Activated CD8-positive, alpha-beta memory T cell treated with anti-CD3 and anti-CD28 coated beads for 1 hour (primary cell): ENCODE results near the gene TBCCD1.
A peak's percentile ranks its signal among the peaks of the same experiment; 100 is the strongest.

ENCODE experiments used
- DNase-seq, 2 donors: peaks; one replicate each; pipeline ENCODE4 v3.0.0-alpha.2; 2020; ENCODE audit warnings: low read depth in 1 of 2; ENCODE audit errors: extremely low read depth in 1 of 2

Gene TBCCD1, protein sequence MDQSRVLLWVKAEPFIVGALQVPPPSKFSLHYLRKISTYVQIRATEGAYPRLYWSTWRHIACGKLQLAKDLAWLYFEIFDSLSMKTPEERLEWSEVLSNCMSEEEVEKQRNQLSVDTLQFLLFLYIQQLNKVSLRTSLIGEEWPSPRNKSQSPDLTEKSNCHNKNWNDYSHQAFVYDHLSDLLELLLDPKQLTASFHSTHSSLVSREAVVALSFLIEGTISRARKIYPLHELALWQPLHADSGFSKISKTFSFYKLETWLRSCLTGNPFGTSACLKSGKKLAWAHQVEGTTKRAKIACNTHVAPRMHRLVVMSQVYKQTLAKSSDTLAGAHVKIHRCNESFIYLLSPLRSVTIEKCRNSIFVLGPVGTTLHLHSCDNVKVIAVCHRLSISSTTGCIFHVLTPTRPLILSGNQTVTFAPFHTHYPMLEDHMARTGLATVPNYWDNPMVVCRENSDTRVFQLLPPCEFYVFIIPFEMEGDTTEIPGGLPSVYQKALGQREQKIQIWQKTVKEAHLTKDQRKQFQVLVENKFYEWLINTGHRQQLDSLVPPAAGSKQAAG

DNA sequence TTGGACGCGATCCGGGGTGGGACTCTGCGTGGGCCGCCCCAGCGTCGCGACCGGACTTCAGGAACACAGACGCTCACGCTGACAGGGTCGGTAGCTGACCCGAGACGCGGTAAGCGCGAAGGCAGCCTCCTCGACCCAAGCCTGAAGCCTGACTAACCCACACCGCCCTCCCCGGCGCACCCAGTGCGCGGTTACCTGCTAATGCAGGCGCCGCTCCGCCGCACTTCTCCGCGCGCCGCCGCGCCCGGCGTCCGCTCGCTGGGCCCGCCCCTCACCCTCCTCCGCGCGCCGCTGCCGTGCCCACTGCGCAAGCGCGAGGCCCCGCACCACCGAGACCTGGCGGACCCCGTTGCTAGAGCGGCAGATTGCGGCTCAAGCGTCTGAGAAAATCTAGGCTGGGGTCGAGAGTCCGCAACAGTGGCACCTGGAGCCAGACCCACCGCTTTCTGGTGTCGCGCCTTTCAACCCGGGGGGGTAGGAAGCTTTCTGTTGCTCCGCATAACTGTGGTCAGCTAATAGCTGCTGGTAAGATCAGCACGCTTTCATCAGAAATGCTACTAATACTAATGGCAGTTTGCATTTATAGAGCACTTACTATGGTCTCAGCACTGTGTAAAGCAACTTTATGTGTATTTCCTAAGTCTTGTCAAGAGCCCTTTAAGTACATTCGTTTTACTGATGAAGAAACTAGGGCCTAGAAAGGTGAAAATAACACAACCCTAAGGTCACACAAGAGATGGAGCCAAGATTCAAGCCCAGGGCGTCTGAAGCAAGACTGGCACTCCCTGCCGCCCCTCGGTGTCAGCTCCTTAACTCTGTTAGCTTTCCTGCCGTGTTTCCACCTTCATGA, at the start of gene TBCCD1:
TSS of gene TBCCD1 (minus strand) at position 268 of the 850 bp plus-strand sequence. CDS start 3,010 bp downstream, outside the sequence.
- peak; percentile 67 to 93 for DNase-seq

DNA sequence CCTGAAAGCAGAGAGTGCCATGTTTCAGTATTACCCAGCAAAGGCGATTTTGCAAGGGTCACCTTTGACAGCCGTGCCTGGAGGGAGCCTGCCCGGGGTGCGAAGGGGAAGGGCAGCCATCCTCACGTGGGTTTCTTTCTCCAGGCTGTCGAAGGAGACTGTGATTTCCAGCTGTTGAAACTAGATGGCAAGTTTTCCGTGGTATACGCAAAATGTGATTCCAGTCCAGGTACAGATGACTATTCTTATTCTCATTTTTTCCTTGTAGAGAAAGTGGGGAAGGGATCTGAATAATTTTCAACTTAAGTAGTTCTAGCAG, 49.1 kb upstream of the TBCCD1 start:
- DNase-seq: no peak

DNA sequence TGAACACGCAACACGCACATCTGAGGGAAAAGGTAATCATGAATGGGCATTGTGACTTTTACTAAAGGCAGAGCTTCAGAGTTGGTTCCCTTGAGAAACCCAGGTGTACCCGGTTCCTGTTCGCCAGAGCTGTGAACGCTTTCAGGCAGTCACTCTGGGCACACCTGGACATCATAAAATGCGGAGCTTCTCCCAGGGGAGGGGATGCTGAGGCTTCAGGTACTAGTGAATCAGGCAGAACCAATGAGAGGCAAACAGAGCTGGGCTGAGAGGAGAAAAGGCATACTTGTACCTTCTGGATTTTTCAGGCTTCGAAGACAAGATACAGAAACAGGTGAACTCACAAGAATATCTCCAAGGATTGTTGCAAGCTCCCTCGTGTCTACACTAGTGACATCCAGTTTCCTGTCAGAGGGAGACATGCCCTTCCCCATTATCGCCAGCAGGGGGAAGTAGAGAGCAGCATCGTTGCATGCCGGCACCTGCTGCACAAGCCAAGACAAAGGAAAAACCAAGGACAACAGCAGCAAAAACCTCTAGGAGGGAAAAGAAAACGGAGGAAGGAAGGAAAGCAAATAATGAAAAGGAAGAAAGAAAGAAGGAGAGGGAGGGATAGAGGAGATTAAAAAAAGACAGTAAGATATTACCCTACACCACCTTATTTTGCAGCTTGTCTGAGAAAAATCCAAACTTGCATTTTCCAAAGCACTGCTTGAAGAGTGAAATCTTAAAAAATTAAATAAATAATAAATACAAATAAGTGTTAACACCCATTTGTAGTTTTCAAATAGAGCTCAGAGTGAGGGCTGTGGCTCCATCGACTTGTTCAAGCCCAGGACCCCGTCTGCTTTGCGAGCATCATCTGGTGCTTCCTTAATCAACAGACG, 47.7 kb upstream of the TBCCD1 start:
- peak; percentile 44 to 52 for DNase-seq

DNA sequence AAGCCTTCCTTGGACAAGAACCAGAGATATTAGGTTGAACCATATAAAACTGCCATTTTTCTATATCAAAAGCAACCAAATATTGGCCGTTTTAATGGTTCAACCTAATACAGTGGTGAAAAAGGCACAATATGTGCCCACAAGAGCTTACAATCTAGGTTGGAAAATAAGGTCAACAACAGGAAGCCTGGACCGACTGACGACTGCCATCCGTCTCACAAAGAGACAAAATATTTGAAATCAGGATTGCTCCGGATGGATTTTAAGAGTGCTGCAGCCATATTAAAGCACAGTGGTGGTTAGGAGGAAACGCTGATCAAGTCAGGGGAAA, 47.1 kb upstream of the TBCCD1 start:
- no peak for DNase-seq

GRCh38 chr3:186613637-186614265, 46.6 kb upstream of the TBCCD1 start:
- no peak for DNase-seq

DNA sequence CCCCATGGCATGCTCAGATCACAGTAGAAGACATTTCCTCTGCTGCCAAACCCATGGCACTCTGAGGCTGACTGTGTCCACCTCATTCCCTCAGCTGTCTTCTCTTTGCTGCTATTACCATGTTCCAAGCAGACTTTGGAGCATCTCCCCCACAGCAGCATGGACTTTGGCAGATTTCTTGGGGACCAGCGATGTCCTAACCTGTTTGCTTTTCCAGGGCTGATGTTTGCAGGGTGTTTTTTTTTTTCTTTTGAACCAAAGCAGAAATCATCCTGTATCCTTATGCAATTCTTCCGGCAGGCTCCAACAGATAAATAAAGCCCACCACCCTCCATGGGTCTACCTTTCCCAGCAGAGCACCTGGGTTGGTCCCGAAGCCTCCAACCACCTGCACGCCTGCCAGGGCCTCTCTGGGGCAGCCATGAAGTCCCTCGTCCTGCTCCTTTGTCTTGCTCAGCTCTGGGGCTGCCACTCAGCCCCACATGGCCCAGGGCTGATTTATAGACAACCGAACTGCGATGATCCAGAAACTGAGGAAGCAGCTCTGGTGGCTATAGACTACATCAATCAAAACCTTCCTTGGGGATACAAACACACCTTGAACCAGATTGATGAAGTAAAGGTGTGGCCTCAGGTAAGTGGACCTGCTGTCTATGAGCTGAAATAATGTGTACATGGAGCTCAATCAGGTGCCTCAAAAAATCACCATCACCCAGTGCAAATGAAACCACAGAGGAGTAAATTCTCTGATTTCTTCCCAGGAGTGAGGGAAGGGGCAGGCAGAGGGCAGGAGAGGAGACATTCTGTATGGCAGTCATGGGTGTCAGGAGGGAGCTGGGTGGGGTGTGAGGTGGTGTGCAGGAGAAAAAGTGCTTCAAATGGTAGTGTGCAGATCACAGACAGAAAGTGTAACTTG, 45.8 kb upstream of the TBCCD1 start, which contains the start of gene AHSG:
TSS of gene AHSG (plus strand) at position 340 of the 916 bp plus-strand sequence. CDS start at position 422, 82 bp downstream.
- no peak for DNase-seq

DNA sequence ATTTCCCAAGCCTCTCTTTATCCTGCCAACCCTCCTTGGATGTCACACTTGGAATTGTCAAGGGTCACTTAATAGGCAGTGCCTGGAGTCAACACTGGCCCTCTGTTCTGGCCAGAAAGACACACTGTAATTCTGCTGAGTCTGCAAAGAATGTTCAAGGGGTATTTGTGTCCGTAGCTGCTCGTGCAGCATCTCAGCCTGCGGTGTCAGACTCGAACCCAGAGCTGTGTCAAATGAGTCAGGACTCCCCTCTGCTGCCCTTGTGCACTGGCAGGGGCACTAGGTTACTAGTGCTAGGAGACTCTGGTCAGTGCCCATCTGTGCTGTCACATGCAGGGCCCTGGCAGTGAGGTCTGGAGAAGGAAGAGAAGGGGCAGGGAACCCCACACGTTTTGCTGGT, 44.9 kb upstream of the TBCCD1 start:
- no peak for DNase-seq

GRCh38 chr3:186609247-186609868, 42.2 kb upstream of the TBCCD1 start:
- no peak for DNase-seq

DNA sequence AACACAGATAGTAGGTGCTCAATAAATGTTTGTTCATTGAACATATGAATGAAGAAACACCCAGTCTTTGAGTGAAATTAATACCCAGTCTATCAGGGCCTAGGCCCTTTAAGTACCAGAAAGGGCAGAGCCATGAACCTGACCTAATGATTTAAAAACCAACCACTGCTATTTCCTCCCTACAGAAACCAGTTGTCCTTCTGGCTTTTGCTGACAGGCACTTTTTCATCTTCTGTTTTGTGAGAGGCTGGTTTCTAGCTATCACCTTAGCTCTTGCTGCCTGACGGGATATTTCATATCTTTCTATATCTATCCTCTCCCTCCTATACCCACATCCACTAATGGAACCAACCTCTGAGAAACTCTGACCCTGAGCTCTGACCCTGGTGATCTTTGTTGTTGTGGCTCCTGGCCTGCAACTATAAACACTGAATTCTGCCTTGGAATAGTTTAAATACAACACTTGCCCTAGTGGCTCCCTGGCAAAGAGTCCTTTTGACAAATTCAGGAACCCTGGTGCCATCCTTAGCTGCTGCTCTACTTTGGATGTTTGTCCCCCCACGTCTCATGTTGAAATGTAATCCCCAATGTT, 41.6 kb upstream of the TBCCD1 start:
- DNase-seq: no peak

- DNase-seq: no peak
Observed at GRCh38 chr3:186605561-186606545, 38.7 kb upstream of the TBCCD1 start.

GRCh38 chr3:186605078-186605477, 37.9 kb upstream of the TBCCD1 start:
- no peak for DNase-seq

DNA sequence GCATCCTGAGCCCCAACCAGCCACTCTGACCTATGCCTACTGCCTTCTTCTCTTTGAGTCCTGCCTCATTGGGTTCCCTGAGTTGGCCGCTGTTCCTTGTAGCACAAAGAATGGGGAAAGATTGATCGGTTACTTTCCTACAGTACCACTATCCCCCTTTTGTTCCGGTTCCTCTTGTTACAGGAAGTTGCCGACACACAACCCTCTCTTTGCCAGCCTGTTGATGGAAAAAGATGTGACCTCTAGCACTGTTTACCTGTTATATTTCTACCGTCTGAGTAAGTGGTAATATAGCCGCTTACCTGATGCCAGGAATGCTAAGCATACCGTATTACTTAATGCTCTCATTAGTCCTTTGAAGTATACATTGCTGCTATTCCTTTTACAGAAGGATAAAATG, 36.0 kb upstream of the TBCCD1 start:
- DNase-seq: no peak

GRCh38 chr3:186600896-186601295, 33.8 kb upstream of the TBCCD1 start:
- DNase-seq: no peak

- no peak for DNase-seq
Observed at GRCh38 chr3:186599785-186600166, 32.6 kb upstream of the TBCCD1 start.

DNA sequence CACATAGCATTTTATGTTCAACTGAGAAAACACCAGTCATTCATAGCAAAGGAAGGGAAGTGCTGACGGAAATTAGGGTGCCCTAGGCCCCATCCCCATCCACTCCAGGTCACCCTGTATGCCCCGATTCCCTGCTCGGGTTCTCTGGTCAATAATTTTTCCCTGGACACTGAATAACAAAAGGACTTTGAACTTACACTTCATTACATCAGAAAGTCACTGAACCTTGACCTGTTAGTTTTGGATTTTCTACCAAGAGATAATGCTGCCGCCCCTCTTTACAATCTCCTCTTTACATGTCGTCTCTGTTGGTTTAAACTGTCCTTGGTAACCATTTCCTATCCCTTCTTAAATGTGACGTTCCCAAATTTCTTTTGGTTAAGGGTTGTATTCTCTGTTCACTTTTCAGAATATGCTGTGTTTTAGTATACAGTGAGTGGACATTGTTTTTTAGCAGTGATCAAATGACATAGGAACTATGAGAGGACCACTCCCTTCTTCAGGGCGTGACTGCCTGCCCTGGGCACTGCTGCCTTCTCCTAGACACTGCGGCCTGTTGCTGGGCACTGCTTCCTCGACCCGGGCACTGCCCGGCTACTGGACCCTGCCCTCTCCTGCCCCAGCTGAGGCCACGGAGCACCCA, 32.1 kb upstream of the TBCCD1 start:
- no peak for DNase-seq

DNA sequence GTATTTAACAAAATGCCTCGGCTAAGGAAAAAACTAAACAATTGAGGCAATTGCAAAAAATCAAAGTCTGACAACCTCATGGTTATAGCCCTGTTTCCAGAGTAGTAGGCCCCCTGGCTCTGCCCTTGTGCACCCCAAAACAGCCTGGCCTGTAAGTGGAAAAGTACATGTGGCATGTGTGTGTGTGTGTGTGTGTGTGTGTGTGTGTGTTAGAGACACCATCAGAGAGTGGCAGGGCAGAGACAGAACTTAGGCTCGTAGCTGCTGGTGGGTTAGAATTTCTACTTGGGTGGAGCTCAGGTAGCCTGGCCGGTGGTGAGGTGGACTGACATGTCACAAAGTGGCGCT, 31.6 kb upstream of the TBCCD1 start:
- DNase-seq: no peak
